Tibial nerve (tissue), 3 donors: ENCODE measurements around the gene OR2T27.
"Not testable (repeated sequence)": the region's sequence is repeated elsewhere in the genome, so short reads cannot be mapped to it uniquely, and the experiment has no call there.

Experiments
- POLR2A ChIP-seq, 2 donors: fragments of 450-650 bp; IDR thresholded peaks; one replicate each; pipeline ENCODE4 v1.6.1; 2017; ENCODE audit warnings: antibody characterized with exemption in 2 of 2, mild to moderate bottlenecking in 2 of 2, moderate library complexity in 2 of 2
- TF ChIP-seq, protein P1 (sequence below), 5 experiments: fragments of 200-600 bp in 3 of 5; fragments of 450-650 bp in 2 of 5; sonication (generic) in 3 of 5; IDR thresholded peaks; one replicate each; pipeline ENCODE4 v1.5.1; 2016 to 2019; ENCODE audit warnings: antibody characterized with exemption in 5 of 5, mild to moderate bottlenecking in 3 of 5, moderate library complexity in 2 of 5

DNA sequence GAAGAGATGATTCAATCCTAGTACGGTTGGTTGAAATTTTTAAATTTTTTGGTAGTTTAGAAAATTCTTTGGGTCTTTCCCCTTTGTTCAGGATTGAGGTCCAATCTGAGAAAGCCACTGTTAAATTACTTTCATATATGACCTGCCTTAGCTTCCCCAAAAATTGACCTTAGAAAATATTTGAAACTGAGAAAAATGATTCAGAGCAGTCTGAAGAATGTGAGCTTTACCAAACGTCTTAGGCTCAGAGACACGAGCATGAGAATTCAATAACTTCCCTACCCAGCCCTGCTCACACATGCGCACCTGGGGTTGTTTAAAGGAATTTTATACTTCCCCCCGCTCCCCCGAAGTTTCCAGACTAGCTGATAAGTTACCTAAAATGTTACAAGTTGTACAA is 1.5 kb upstream of the OR2T27 start:
- TF ChIP-seq, protein P1, sequence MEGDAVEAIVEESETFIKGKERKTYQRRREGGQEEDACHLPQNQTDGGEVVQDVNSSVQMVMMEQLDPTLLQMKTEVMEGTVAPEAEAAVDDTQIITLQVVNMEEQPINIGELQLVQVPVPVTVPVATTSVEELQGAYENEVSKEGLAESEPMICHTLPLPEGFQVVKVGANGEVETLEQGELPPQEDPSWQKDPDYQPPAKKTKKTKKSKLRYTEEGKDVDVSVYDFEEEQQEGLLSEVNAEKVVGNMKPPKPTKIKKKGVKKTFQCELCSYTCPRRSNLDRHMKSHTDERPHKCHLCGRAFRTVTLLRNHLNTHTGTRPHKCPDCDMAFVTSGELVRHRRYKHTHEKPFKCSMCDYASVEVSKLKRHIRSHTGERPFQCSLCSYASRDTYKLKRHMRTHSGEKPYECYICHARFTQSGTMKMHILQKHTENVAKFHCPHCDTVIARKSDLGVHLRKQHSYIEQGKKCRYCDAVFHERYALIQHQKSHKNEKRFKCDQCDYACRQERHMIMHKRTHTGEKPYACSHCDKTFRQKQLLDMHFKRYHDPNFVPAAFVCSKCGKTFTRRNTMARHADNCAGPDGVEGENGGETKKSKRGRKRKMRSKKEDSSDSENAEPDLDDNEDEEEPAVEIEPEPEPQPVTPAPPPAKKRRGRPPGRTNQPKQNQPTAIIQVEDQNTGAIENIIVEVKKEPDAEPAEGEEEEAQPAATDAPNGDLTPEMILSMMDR (IDR thresholded peaks at IDR 0.05), result not testable (repeated sequence)
- not testable (repeated sequence) for TF ChIP-seq POLR2A (IDR thresholded peaks at IDR 0.05)
